Measurements from ENCODE around the gene DLG4.
A peak's percentile ranks its signal among the peaks of the same experiment; 100 is the strongest.
"Not testable (repeated sequence)": the region's sequence is repeated elsewhere in the genome, so short reads cannot be mapped to it uniquely, and the experiment has no call there.

The DLG4 gene

DNA sequence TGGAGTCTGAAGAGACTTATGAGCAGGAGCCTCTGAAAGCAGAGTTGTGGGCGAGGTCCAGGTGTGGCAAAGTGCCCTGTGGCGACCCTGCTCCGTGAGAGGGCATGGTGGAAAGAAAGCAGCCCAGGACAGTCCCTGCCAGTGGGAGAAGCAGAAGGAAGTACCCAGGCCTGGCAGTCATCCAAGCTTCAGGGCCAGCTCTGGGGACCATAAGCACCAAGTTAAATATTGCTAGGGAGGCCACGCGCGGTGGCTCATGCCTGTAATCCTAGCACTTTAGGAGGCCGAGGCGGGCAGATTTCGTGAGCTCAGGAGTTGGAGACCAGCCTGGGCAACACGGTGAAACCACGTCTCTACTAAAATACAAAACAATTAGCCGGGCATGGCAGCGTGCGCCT, 35.5 kb downstream of the DLG4 start:
- DNase-seq (ENCODE audit: low read depth in 3 of 3), result no peak

DNA sequence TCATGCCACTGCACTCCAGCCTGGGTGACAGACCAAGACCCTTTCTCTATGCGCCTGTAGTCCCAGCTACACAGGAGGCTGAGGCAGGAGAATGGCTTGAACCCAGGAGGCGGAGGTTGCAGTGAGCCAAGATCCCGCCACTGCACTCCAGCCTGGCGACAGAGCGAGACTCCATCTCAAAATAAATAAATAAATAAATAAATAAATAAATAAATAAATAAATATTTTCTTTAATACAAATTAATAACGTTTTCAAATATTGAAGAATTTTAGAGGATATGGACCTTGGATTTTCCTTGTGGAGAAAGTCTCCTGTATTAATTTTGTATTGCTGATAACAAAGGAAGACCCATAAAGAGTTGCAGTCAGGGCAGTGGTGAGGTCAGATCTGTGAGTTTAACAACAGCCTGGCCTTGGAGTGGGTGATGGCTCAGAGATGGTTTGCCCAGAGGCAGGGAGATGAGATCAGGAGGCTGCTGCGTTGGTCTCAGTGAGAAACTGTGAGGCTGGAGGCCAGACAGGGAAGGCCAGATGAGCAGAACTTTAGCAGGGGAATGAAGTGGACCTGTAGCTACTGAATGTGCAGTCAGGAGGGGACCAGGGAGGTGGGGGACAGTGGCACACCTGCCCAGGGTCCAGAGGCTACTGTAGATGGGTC, 36.1 kb downstream of the DLG4 start:
- no peak for DNase-seq (ENCODE audit: low read depth in 3 of 3)

DNA sequence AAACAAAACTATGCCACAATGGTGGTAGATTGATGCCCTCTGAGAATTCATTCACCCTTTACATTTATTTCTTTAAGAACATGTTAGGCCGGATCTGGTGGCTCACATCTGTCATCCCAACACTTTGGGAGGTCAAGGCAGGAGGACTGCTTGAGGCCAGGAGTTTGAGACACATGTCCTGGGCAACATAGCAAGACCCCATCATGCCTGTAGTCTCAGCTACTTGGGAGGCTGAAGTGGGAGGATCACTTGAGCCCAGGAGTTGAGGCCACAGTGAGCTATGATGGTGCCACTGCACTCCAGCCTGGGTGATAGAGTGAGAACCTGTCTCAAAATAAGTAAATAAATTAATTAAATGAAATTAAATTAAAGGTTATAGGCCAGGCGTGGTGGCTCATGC, 37.5 kb downstream of the DLG4 start:
- DNase-seq (ENCODE audit: low read depth in 3 of 3), result not testable (repeated sequence)

DNA sequence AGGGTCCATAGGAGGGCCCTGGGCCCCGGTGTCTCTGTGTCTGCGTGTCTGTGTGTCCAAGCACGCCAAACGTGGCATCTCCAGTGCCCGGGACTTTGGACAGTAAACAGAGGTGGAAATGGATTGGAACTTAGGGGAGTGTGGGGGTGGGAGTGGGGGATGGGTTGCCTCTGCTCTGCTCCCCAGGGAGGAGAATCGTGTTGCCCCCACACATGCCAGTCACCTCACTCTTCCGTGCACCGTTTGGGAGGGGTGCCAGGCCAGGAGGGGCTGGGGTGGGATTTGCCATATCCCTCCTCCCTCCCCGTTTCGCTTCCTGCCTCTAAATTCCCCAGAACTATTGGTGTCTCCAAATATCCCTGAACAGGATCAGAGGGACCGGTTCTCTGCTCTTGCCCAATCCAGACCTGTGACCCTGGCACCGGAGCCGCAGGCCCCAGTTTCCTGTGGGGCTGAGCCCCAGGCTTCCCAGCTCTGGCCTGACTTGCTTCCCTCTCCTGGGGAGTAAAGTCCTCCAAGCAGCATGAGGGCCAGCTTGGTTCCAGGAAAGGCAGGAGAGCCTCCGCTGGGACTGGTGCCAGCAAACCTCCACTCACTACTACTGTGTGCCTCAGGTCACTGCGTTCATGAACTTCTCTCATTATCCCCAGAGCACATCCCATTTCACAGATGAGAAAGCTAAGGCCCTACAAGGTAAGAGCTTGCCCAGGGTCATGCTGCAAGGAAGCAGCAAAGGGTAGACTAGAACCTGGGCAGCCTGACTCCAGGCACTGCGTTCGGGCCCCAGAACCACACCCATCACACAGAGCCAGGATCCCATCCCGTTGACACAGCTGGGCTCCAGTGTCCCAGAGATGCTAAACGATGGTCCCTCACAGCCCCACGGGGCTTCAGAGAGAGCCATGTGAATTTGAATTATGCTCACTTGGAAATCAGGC, 40.0 kb downstream of the DLG4 start, which contains the start of gene ASGR1:
TSS of gene ASGR1 (minus strand) at position 54 of the 938 bp plus-strand sequence. CDS start 807 bp downstream, outside the sequence.
- no peak for DNase-seq (ENCODE audit: low read depth in 3 of 3)

DNA sequence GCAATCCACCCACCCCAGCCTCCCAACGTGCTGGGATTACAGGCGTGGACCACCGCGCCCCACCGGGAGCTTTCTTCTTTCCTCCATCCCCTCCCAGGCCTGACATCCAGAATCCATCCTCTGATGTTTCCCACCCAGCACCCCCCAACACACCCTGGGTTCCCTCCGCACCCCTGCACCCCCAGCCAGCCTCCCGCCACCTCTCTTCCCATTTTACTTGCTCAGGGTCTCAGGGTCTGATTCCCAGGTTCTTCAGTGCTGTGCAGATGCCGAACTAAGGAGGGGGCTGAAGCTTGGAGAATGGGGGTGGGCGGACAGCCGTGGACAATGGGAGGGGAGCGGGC, 40.7 kb downstream of the DLG4 start:
- no peak for DNase-seq (ENCODE audit: low read depth in 3 of 3)

DNA sequence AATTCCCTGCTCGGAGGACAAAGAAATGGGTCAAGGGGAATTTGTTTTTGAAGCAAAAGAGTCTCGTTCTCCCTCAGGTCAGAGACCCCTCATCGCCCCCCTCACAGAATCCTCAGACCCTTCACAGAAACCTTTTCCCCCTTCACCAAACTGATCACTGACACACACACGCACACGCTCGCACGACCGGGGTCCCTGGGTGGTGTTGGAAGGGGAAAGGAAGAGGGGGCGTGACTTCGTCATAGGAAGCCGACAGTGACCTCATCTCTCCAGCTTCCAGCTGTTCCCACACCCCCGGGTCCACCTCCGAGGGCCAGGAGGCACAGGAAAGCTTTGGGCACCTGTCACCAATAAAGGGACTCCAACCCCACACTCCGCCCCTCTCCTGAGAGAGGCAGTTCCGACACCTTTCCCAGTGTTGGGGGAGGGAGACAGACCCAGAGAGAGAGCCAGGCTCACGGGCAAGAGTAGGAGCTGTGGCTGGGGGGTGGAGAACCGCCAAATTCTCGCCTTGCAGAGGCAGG, 41.6 kb downstream of the DLG4 start:
- no peak for DNase-seq (ENCODE audit: low read depth in 3 of 3)

DNA sequence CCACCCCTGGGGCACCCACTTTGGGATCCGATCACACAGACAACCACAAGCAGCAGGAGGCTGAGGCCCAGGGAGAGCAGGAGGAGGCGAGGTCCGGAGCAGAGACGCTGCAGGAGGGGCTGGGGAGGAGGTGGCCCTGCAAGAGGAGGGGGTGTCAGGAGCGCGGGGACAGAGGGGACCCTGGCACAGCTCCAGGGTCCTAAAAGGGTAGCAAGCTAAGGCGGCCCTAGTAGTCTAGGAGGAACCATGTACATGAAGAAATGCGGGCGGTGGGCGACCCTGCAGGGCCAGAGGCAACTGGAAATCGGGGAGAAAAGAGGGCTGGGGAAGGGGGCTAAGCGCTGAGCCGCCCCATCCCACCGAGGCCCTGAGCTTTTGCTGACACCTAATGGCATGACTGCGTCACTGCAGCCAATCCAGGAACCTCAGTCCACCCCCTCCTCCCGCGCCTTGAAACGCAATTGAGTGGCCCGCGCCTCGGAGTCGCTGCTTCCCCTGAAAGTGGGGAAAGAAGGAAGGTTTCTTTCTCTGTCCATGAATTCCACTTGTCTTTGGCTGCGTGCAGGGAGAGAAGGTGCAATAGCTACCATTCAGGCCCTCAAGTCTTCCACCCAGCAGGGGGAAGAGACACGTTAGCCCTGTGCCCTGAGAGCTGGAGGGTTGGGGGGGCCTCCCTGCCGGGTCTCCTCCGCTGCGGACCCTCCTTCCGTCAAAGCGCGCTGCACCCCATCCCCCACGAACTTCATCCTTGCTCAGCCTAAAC, 42.3 kb downstream of the DLG4 start:
- DNase-seq (ENCODE audit: low read depth in 3 of 3), result peak; percentile 31 to 63 (median 36)

DNA sequence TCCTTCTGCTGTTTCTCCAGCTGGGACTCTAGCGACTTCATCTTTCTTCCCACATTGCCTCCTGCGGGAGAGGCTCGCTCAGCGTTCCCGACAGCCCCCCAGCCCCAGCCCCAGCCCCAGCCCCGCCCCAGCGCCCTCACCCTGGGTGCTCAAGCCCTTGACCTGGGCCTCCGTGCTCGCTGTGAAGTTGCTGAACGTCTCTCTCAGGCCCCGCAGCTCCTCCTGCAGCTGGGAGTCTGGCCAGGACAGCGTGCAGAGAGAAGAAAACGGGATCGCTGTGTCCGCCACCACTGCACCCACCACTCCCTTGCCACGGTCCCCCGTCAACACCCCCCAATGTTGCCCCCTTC, 42.8 kb downstream of the DLG4 start:
- no peak for DNase-seq (ENCODE audit: low read depth in 3 of 3)

DNA sequence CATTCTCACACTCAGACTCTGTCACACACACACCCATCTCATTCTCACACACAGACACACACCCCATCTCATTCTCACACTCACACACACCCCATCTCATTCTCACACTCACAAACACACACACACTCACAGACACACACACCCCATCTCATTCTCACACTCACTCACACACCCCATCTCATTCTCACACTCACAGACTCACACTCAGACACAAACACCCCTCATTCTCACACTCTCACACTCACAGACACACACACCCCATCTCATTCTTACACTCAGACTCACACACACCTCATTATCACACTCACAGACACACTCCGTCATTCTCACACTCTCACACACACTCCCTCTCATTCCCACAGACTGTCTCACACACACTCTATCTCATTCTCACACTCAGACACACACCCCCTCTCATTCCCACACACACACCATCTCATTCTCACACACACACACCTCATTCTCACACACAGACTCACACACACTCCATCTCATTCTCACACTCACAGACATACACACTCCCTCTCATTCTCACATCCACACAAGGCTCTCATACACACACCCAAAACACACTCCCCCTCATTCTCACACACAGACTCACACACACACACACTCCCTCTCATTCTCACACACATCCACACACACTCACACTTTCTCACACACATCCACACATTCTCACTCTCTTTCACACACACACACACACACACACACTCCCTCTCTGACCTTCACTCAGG, 43.4 kb downstream of the DLG4 start:
- DNase-seq (ENCODE audit: low read depth in 3 of 3), result no peak

DNA sequence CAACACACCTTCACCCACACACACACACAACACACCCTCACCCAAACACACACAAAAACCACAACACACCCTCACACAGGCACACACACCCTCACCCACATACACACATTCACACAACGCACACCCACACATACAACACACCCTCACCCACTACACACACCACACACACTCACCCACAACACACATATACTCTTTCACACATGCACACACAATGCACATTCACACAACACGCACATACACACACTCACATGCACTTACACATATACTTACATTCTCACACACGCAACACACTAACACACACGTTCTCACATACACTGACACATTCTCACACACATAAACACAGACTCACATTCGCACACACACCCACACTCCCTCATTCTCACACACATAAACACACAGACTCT, 44.3 kb downstream of the DLG4 start:
- DNase-seq (ENCODE audit: low read depth in 3 of 3), result no peak

DNA sequence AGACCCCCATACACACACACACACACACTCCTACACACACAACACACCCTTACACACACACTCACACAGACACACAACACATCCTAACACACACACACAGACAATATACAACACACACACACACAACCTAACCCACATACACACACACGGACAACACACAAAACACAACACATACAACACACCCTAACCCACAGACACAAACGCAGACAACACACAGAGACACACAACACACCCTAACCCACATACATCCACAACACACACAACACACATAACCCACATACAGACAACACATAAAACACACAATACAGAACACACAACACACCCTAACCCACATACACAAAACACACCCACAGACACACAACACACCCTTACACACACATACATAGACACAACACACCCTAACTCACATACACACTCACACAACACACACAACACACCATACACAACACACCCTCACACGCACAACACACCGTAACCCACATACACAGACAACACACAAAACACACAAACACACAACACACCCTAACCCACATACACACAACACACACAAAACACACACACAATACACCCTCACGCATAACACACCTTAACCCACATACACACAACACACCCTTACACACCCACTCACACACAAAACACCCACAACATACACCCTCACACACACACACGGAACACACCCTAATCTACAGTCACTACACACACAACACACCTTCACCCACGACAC, 44.9 kb downstream of the DLG4 start:
- no peak for DNase-seq (ENCODE audit: low read depth in 3 of 3)

DNA sequence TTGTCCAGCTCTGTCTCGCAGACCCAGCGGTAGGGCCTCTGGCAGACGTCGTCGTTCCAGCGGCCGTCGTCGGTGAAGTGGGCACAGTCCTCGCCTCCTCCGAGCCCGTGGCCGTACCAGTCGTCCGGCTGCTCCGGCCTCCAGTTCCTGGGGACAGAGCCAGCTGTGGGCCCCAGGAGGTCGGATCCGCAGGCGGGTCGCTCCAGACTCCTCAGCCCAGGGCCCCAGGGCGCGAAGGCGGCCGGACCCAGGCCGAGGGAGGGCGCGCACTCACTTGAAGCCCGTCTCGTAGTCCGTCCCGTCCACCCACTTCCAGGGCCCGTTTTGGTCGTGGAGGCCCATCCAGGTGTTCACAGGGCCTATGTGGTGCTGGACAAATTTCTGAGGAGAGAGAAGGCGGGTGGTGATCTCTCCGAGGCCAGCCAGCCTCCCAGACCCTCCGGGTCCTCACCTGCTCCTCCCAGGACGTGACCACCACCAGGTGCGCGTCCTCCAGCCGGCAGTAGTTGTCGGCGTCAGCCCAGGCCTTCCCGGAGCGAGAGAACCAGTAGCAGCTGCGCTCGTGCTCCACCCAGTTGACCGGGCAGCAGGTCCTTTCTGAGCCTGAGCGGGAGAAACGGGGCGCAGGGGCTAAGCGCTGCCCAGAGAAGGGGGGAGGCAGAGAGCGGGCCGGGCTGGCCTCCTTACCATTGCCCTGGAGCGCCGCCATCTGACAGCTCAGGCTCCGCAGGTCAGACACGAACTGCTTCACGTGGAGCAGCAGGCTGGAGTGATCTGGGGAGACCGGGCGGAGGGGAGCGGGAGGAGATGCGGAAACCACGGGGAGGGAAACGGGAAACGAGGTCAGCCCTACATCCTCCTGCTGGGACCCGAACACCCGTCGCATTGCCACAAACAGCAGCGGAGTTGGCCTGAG, 45.7 kb downstream of the DLG4 start:
- DNase-seq (ENCODE audit: low read depth in 3 of 3), result peak in 2 of 3 experiments; percentile 12 to 55

DNA sequence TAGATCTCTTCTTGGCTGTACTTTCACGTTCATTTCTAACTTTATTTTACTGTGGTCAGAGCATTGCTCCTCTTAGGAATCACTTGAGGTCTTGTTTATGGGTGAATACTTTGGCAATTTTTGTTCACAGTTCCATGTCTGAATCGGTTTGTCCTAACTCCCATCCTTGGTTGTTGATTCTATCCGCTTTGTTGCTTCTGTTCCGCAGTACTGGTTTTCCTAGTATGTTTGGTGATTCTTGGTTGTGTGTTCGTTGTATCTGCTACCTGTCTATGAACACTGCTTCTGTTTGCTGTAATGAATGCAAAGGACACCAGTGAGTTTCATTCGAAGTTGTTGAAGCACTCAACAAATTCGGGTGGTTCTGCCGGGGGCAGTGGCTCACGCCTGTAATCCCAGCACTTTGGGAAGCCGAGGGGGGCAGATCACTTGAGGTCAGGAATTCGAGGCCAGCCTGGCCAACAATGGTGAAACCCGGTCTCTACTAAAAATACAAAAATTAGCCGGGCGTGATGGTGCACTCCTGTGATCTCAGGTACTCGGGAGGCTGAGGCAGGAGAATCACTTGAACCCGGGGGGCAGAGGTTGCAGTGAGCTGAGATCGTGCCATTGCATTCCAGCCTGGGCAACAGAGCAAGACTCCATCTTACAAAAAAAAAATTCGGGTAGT, 47.0 kb downstream of the DLG4 start:
- DNase-seq (ENCODE audit: low read depth in 3 of 3), result not testable (repeated sequence)

DNA sequence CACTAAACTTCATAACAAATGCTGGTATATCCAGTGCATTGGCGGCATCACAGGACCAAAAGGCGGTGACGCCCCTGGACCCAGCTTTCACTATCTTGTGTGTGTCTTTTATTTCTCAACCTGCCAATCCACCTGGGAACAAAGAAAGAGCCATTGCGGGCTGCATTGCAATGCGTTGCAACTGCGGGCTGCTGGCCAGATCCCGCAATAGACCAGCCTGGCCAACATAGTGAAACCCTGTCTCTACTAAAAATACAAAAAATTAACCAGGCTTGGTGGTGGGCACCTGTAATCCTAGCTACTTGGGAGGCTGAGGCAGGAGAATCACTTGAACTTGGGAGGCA, 50.1 kb downstream of the DLG4 start:
- not testable (repeated sequence) for DNase-seq (ENCODE audit: low read depth in 3 of 3)

DNA sequence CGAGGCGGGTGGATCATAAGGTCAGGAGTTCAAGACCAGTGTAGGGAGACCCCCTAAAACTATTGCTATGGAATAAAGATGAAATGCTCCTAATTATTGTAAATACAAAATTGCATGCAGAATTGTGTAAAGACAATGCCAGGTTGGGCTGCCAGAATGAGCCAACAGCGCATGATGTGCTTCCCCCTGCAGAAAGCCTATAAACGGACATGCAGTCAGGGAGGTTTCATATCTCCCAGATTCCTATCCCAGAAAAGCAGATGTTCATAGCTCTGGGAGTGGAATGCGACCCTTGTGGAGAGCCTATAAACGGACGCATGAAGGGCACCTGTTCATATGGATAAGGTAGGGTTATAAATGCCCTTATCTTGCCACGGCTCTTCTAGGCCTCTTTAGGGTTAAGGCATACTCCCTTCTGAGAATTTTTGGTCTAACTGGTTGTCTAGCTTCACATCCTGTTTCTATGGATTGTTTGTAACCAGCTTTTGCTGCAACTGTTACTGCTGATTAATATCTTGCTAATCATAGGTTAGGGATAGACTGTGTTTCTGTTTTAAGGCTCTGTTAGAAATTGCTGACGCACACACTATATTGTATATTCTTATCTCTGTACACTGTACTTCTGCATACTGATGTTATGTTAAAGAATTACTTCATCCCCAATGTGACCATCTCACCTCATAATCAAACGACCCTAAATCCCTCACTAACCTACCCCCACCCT, 50.6 kb downstream of the DLG4 start:
- DNase-seq (ENCODE audit: low read depth in 3 of 3), result not testable (repeated sequence)

DNA sequence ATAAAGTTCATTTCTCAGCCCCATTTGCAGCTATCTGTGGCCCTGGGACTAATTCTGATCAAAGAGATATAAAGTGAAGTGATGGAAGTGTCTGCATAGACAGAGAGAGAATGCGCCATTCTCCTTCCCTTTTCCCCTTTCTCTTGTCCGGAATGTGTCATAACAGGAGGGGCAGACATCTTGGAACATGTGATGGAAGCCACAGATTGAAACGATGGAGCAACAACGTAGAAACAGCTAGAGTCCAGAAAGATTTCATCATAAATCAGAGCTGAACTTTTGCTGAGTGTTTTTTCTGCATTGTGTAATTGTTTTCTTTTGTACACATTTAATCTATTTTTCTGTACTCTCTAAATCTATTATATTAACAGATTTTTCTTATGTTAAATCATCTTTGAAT, 51.8 kb downstream of the DLG4 start:
- no peak for DNase-seq (ENCODE audit: low read depth in 3 of 3)

DNA sequence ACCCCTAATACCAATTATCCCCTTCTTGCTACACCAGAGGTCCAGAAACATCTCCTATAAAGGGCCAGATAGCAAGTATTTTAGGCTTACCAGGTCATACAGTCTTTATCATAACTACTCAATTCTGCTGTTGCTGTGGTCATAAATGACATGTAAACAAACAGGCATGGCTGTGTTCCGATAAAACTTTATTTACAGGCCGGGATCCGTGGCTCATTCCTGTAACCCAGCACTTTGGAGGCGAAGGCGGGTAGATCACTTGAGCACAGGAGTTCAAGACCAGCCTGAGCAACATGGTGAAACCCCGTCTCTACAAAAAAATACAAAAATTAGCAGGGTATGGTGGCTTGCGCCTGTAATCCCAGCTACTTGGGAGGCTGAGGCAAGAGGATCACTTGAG, 52.8 kb downstream of the DLG4 start:
- no peak for DNase-seq (ENCODE audit: low read depth in 3 of 3)

DNA sequence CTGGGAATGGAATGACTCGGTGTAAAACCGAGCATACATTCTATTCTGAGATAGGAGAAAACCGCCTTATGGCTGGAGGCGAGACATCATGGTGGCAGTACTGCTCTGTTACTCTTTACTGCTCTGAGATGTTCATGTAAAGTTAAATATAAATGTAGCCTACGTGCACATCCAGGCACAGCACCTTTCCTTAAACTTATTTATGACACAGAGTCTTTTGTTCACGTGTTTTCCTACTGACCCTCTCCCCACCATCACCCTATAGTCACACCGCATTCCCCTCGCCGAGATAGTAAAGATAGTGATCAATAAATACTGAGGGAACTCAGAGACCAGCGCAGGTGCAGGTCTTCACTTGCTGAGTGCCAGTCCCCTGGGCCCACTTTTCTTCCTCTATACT, 60.1 kb downstream of the DLG4 start:
- not testable (repeated sequence) for DNase-seq (ENCODE audit: low read depth in 3 of 3)

DNA sequence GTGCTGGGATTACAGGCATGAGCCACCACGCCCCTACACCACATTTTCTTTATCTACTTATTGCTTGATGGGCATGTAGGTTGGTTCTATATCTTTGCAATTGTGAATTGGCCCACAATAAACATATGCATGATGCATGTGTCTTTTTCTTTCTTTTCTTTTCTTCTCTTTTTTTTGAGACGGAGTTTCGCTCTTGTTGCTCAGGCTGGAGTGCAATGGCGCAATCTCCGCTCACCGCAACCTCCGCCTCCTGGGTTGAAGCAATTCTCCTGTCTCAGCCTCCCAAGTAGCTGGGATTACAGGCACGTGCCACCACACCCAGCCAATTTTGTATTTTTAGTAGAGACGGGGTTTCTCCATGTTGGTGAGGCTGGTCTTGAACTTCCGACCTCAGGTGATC, 61.2 kb downstream of the DLG4 start:
- DNase-seq (ENCODE audit: low read depth in 3 of 3), result not testable (repeated sequence)
